Measurements from ENCODE around the gene NEGR1. TPM values are rescaled to one million over a fixed set of nuclear protein-coding genes. Genes with fewer than 3 reads are reported as not detected.
A peak's percentile ranks its signal among the peaks of the same experiment; 100 is the strongest.

The NEGR1 gene
- total RNA-seq, 6 donors from 2014 or later = 3.1 to 14.7 (median 8.9) TPM

- DNase-seq (no peak), ATAC-seq (ENCODE audit: low FRiP score in 2 of 2) (no peak)
- Histone ChIP-seq H3K36me3 (no peaks in the 10 kb centered on the region), H3K4me3 (no peak overlapping the region), H3K27ac (no peak overlapping the region), H3K9me3 (no peaks in the 10 kb centered on the region), H3K27me3 (no peaks in the 10 kb centered on the region), H3K4me1 (no peaks in the 10 kb centered on the region)
- WGBS, 2 donors = 90 to 93% methylated on average over 2 of the region's 2 CpGs
- TF ChIP-seq CTCF (IDR thresholded peaks at IDR 0.05) (no peak), EP300 (IDR thresholded peaks at IDR 0.05) (no peak), POLR2A (IDR thresholded peaks at IDR 0.05) (no peak), POLR2AphosphoS5 (IDR thresholded peaks at IDR 0.05) (no peak)
Observed at GRCh38 chr1:72018562-72018961, 263.8 kb downstream of the NEGR1 start.

DNA sequence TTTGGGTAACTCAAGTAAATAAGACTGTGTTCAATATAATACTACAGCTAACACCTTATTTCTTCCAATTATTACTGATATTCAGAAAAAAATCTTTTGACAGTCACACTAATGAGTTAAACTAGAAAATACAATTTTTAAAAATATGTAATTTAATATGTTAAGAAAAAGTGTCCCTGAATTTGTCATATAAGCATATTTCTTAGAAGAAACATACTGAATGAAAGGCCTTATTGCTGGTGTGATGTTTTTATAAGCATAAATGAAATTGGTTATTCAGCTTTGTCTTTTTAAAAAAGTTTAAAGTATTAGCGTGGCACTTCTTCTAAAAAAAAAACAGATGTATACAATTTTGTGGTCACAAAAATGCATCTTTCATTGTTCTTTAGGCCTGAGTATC lies 267.3 kb downstream of the NEGR1 start:
- H3K9me3 ChIP-seq = no peaks in the 10 kb centered on the region
- 87 to 90% methylated on average over 1 of the region's 1 CpG for WGBS, 2 donors
- no peak overlapping the region for H3K27ac ChIP-seq
- no peak for TF ChIP-seq POLR2A (IDR thresholded peaks at IDR 0.05)
- TF ChIP-seq POLR2AphosphoS5 (IDR thresholded peaks at IDR 0.05) = no peak
- no peak for TF ChIP-seq CTCF (IDR thresholded peaks at IDR 0.05)
- H3K4me1 ChIP-seq = no peaks in the 10 kb centered on the region
- no peaks in the 10 kb centered on the region for H3K27me3 ChIP-seq
- no peak overlapping the region for H3K4me3 ChIP-seq
- ATAC-seq (ENCODE audit: low FRiP score in 2 of 2) (no peak), DNase-seq (no peak)
- H3K36me3 ChIP-seq = no peaks in the 10 kb centered on the region

DNA sequence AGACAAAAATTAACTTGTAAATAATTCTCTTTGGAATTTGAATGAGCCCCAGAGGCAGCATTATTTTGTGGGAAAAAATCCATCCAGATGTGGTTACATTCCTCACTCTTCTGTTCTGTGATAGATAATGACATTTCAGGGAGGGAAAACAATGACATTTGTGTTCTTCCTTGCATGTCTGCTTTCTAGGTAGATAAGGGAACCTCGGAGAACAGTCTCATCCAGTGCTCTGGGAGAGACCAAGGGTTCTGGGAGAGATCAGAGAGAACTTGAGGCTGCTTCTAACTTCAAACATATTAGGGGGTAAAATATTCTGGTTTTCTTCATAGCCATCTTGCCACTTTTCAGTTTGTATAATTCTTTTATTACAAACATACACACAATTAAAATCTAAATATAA lies 269.2 kb downstream of the NEGR1 start:
- H3K4me3 ChIP-seq = no peak overlapping the region
- no peaks in the 10 kb centered on the region for H3K27me3 ChIP-seq
- no peak for TF ChIP-seq EP300 (IDR thresholded peaks at IDR 0.05)
- no peak for TF ChIP-seq POLR2AphosphoS5 (IDR thresholded peaks at IDR 0.05)
- no peak for TF ChIP-seq CTCF (IDR thresholded peaks at IDR 0.05)
- ATAC-seq (ENCODE audit: low FRiP score in 2 of 2) = no peak
- H3K9me3 ChIP-seq = no peaks in the 10 kb centered on the region
- H3K4me1 ChIP-seq = no peaks in the 10 kb centered on the region
- no peak for DNase-seq
- H3K36me3 ChIP-seq = no peaks in the 10 kb centered on the region
- WGBS, 2 donors = 48 to 55% methylated on average over 1 of the region's 1 CpG
- H3K27ac ChIP-seq = no peak overlapping the region

DNA sequence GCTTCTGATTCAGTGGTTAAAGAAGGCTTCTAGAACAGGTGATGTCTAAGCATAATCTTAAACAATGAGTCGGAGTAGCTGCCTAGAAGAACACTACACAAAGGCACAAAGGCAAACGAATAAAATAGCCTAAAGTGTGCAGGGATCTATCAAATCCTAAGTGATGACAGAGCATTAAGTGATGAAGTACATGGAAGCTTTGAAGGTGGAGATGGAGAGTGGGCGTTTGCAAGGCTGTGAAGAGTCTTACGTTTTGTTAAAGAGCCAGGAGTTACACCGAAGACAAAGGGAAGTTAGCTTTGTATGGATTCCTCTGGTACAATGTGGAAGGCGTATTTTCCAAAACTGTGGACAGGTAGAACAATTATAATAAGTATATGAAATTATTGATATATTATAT lies 270.6 kb downstream of the NEGR1 start:
- H3K36me3 ChIP-seq = no peaks in the 10 kb centered on the region
- no peak for TF ChIP-seq POLR2A (IDR thresholded peaks at IDR 0.05)
- TF ChIP-seq CTCF (IDR thresholded peaks at IDR 0.05) = no peak
- TF ChIP-seq EP300 (IDR thresholded peaks at IDR 0.05) = no peak
- no peak for TF ChIP-seq POLR2AphosphoS5 (IDR thresholded peaks at IDR 0.05)
- no peak overlapping the region for H3K4me3 ChIP-seq
- no peak overlapping the region for H3K27ac ChIP-seq
- H3K27me3 ChIP-seq = no peaks in the 10 kb centered on the region
- no peak for DNase-seq
- no peaks in the 10 kb centered on the region for H3K4me1 ChIP-seq
- ATAC-seq (ENCODE audit: low FRiP score in 2 of 2) = no peak
- H3K9me3 ChIP-seq = no peaks in the 10 kb centered on the region
- 73 to 77% methylated on average over 6 of the region's 6 CpGs for WGBS, 2 donors

- Histone ChIP-seq H3K27ac (no peak overlapping the region), H3K27me3 (no peaks in the 10 kb centered on the region), H3K4me1 (no peaks in the 10 kb centered on the region), H3K36me3 (no peaks in the 10 kb centered on the region), H3K4me3 (no peak overlapping the region), H3K9me3 (no peaks in the 10 kb centered on the region)
- ATAC-seq (ENCODE audit: low FRiP score in 2 of 2) (no peak), DNase-seq (no peak)
- WGBS, 2 donors = 49 to 53% methylated on average over 3 of the region's 3 CpGs
- TF ChIP-seq EP300 (IDR thresholded peaks at IDR 0.05) = no peak
- peak in 1 of 2 donors; percentile 40 for TF ChIP-seq POLR2AphosphoS5 (IDR thresholded peaks at IDR 0.05)
- no peak for TF ChIP-seq POLR2A (IDR thresholded peaks at IDR 0.05)
- TF ChIP-seq CTCF (IDR thresholded peaks at IDR 0.05) = no peak
Observed at GRCh38 chr1:72010094-72010431, 272.3 kb downstream of the NEGR1 start.

Measured in upper lobe of left lung (tissue), 6 donors.